GM21737 (cell line): ENCODE data around the gene MRTFB.
"Not testable (repeated sequence)": the region's sequence is repeated elsewhere in the genome, so short reads cannot be mapped to it uniquely, and the experiment has no call there.

Source experiments
- ATAC-seq: cut with Tn5 transposase; IDR thresholded peaks from one replicate; pipeline ENCODE4 v1.9.1; 2021; ENCODE audit warnings: mild to moderate bottlenecking, moderate library complexity; ENCODE audit not compliant: unreplicated experiment

MRTFB gene, protein sequence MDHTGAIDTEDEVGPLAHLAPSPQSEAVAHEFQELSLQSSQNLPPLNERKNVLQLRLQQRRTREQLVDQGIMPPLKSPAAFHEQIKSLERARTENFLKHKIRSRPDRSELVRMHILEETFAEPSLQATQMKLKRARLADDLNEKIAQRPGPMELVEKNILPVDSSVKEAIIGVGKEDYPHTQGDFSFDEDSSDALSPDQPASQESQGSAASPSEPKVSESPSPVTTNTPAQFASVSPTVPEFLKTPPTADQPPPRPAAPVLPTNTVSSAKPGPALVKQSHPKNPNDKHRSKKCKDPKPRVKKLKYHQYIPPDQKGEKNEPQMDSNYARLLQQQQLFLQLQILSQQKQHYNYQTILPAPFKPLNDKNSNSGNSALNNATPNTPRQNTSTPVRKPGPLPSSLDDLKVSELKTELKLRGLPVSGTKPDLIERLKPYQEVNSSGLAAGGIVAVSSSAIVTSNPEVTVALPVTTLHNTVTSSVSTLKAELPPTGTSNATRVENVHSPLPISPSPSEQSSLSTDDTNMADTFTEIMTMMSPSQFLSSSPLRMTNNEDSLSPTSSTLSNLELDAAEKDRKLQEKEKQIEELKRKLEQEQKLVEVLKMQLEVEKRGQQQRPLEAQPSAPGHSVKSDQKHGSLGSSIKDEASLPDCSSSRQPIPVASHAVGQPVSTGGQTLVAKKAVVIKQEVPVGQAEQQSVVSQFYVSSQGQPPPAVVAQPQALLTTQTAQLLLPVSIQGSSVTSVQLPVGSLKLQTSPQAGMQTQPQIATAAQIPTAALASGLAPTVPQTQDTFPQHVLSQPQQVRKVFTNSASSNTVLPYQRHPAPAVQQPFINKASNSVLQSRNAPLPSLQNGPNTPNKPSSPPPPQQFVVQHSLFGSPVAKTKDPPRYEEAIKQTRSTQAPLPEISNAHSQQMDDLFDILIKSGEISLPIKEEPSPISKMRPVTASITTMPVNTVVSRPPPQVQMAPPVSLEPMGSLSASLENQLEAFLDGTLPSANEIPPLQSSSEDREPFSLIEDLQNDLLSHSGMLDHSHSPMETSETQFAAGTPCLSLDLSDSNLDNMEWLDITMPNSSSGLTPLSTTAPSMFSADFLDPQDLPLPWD

GRCh38 chr16:14070877-14071575 lies at the start of gene MRTFB:
MRTFB (plus strand) TSS chr16:14071319; CDS start chr16:14140607, 69,288 bp downstream.
- peak; percentile 79 for ATAC-seq

DNA sequence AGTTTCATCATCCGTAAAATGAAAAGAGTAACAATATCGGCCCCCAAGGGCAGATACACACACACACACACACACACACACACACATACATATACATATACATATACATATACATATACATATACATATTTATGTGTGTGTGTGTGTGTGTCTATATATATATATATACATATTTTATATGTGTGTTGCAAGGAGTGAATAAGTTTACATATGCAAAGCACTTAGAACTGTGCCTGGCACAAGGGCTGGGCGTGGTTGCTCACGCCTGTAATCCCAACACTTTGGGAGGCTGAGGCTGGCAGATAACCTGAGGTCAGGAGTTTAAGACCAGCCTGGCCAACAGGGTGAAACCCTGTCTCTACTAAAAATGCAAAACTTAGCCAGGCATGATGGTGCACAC lies 47.6 kb upstream of the MRTFB start:
- not testable (repeated sequence) for ATAC-seq

DNA sequence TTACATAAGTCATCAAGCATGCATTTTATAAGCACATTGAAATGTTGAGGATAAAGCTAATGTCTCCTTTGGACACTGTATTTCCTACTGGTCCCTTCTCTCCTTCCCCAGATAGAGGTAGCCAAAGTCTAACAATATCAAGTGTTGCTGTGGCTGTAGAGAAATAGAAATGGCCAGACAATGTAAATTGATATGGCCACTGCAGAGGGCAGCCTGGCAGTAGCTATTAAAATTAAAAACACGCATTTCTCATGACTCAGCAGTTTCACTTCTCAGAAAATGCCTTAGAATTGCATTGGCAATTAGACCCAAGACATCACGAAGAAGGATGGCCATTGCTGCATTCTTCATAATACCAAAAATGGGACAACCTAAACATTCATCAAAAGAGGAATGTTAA lies 46.8 kb upstream of the MRTFB start:
- no peak for ATAC-seq

DNA sequence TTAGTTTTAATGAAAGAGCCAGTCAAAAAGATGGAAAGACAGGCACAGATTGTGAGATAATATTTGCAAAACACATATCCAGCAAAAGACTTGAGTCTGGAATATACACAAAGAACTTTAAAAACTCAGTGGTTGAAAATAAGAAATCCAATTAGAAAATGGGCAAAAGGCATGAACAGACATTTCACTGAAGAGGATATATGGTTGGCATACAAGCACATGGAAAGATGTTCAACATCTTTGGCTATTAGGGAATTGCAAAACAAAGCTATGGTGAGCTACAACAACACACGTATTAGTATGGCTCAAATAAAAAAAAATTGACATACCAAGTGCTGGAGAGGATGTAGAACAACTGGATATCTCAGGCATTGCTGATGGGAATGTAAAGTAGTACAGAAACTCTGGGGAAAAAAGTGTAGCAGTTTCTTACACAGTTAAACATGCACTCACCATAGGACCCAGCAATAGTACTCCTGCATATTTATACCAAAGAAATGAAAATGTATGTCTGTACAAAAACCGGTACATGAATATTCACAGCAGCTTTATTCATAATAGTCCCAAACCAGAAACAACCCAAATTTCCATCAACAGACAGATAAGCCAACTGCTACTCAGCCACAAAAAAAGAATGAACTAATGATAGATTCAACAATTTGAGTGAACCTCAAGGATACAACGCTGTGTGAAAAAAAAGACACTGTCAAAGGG lies 44.4 kb upstream of the MRTFB start:
- ATAC-seq, result no peak

GRCh38 chr16:14028202-14028601 lies 42.9 kb upstream of the MRTFB start:
- ATAC-seq, result no peak

DNA sequence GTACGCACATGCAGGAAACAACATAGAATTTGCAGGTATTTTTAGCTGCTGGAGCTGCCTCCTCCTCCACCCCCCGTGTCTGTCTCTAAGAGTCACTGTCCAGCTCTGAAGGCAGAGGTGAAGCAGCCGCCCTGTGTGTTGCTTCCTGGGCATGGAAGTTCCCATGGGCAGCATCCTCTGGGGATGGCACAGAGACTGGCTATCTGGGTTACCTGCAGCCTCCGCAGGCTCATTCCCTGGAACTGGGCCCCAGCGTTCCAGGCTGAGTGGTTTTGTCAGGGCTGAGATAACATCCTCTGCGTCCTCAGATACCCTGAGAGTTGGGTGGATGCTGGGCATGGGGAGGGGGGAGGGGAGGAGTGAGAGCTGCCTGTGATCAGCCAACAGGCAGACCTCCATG lies 41.5 kb upstream of the MRTFB start:
- no peak for ATAC-seq

DNA sequence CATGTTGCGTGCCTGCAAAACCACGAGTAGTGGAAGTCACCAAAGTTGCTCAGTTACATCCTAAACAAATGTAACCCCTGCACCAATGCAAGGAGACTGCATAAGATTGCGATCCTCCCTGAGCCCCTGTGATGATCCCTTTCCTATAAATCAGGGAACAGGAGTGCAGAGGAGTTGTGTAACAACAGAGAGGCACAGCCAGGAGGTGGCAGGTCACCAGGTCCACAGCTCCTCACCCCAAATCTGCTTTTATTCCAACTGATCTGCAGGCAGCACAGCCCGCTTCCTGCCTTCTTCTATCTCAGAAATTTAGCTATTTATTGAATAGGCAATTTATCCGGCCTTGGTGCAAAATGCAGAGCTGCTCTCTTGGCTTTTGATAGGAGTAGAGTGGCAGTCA lies 36.0 kb upstream of the MRTFB start:
- ATAC-seq, result no peak

DNA sequence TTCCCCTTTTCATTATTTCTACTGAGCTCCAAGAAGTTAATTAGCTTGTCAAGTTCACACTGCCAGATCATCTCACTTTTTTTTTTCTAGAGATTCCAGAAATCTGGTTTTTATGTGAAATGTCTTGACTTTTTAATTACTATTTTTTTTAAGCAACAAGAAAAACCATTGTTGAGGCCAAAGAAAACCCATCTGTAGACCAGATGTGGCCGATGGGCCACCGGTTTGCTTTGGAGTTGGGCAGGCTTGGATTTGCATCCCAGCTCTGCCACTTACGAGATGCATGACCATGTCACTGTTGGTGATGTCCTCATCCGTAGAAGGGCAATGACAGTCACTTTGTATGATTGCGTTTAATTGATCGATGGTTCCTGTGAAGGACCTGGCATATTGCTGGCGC lies 34.2 kb upstream of the MRTFB start:
- no peak for ATAC-seq

GRCh38 chr16:14037960-14038359 lies 33.2 kb upstream of the MRTFB start:
- no peak for ATAC-seq

DNA sequence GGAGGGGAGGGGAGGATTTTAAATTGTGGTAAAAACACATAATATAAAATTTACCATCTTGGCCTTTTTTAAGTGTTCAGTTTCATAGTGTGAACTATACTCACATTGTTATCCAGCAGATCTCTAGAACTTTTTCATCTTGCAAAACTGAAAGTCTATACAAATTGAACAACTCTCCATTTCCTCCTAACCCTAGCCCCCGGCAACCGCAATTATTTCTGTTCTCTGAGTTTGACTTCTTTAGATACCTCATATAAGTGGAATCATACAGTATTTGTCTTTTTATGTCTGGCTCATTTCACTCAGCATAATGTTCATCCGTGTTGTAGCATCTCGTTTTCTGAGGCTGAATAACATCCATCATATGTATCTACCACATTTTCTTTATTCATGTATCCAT lies 30.0 kb upstream of the MRTFB start:
- no peak for ATAC-seq

DNA sequence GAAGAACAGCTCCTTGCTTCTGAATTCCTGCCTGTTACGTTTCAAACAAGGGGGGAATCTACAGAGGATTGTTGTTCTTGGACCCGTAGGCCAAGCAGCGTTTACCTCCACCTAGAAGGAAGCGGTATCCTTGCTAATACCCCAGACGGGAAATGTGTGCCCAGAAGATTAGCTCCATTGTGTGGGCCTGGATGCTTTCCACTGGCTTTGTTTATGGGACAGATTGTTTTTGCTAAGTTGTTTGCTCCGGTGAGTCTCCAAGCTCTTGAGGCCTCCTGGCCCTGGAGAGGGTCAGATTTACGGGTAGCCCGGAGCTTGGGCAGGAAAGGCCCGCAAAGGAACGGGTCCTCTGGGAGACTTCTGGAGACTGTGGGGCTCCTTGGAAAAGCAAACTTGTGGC lies 28.4 kb upstream of the MRTFB start:
- ATAC-seq, result no peak

- ATAC-seq, result no peak
These were observed 27.8 kb upstream of the MRTFB start for GRCh38 chr16:14043278-14043677.

GRCh38 chr16:14043793-14044192 lies 27.3 kb upstream of the MRTFB start:
- no peak for ATAC-seq

DNA sequence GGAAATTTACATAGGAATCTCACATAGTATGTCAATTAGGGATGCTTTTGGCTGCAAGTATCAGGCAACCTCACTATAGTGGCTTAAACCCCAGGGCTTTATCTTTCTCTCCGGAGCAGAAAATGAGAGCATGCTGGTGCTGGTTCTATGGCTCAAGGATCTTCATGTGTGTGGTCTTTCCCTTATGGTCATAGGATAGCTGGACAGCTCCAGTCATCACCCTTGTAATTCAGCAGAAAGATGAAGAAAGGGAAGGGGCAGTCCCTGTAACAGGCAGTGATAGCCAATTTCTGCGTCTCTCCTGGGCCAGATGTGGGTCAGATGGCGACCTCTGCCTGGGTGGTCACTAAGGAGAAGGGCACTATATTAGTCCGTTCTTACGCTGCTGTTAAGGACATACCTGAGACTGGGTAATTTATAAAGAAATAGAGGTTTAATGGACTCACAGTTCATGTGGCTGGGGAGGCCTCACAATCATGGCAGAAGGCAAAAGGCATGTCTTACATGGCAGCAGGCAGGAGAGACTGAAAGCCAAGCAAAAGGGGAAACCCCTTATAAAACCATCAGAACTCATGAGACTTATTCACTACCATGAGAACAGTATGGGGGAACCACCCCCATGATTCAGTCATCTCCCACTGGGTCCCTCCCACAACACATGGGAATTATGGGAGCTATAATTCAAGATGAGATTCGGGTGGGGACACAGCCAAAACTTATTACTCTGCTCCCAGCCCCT lies 23.8 kb upstream of the MRTFB start:
- not testable (repeated sequence) for ATAC-seq

GRCh38 chr16:14050291-14051027 lies 20.7 kb upstream of the MRTFB start:
- ATAC-seq, result no peak

DNA sequence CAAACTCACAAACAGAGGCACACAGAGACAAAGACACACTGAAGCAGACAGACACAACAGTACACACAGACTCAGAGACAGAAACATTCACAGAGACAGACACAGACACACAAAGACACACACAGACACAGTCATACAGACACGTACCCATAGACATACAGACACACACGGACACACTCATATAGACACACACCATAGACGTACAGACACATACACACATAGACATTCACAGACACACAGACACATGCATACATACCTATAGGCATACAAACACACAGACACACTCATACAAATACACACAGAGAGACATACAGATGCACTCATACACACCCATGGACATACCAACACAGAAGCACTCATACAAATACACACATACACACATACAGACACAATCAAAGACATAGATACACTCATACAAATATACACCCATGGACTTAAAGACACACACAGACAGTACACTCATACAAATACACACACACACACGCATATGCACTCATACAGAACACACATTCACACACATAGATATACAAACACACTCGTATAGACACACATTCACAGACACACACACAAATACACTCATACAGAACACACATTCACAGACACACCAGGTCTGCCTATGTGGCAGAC lies 19.9 kb upstream of the MRTFB start:
- no peak for ATAC-seq

- ATAC-seq, result no peak
These were observed 14.1 kb upstream of the MRTFB start for GRCh38 chr16:14056970-14057369.

DNA sequence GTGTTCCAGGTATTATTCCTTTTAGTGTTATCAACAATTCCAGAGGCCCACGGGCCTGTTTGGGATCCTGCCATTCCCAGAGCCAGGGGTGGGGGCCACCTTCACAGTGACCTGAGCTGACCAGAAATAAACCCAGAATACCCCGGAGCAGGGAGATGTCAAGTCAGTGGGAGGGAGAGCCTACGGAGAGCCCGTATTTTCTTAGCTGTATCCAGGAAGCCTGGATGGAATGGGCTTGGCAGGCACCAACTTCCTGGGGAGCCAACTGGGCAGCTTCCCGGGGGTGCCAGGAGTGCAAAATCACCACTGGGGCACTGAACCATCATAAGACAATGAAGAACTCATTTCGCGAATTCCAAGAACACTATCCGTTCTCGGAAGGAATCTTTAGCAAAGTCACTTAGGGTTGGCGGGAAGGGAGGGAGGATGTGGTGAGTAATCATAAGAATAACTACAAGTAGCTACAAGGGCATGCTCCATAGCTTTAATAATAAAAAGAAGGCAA lies 13.2 kb upstream of the MRTFB start:
- ATAC-seq, result no peak
